ENCODE data around the gene CAVIN2. TPM values are rescaled to one million over a fixed set of nuclear protein-coding genes. Genes with fewer than 3 reads are reported as not detected.

Gene CAVIN2
- total RNA-seq, 1 experiment from 2014 or later: 0.28 TPM

GRCh38 chr2:191875859-191876258, 29.0 kb upstream of the CAVIN2 start (continued):
- TF ChIP-seq CBFB (CRISPR knock-in tag; IDR thresholded peaks at IDR 0.05; ENCODE audit: low read depth) (no peak), NR2C2 (CRISPR knock-in tag; IDR thresholded peaks at IDR 0.05) (no peak), HMGA2 (CRISPR knock-in tag; IDR thresholded peaks at IDR 0.05) (no peak)

DNA sequence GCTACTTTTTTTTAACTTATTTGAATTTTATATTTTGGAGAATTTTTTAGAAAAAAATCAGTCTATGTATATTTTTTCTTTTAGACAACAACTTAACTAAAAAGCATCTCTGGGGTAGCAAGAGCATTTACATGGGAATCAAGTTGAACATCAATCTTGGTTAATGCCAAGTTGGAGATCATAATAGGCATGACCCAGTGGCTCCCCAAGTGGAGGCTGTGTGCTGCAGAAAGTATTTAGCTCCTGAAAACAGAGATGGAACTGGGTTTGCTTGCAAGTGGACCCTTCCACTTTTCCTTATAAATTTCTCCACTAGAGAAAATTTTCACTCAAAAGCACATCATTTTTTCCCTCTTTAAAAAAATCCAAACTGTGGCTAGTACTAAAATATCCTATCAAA, 23.9 kb upstream of the CAVIN2 start:
- POLR2A ChIA-PET: no interaction called here
- CTCF ChIA-PET: interaction anchor here (0.6 to 4.7 kb wide), 32 partner anchors 10 to 868 kb away, joined by 3 to 142 read pairs (median 4); partner anchors contain the start of gene TMEFF2
- ATAC-seq: peak; percentile 18; the same call in 1 of the 2 replicates

More for the DNA sequence above, 23.9 kb upstream of the CAVIN2 start:
- peaks cover 3% of the 10 kb centered on the region; the same call in 1 of the 2 replicates for H3K27me3 Mint-ChIP-seq (ENCODE audit: low read depth)
- H3K4me3 Mint-ChIP-seq: no peak overlapping the region
- H3K36me3 Mint-ChIP-seq: no peaks in the 10 kb centered on the region
- TF ChIP-seq PRRX2 (CRISPR knock-in tag; IDR thresholded peaks at IDR 0.05): no peak
- TF ChIP-seq ELF4 (CRISPR knock-in tag; IDR thresholded peaks at IDR 0.05; ENCODE audit: low read depth): no peak
- TF ChIP-seq ZSCAN18 (CRISPR knock-in tag; IDR thresholded peaks at IDR 0.05): no peak
- TF ChIP-seq ZNF219 (CRISPR knock-in tag; IDR thresholded peaks at IDR 0.05; ENCODE audit: borderline replicate concordance): no peak
- no peak for TF ChIP-seq SP1 (CRISPR knock-in tag; conservative IDR thresholded peaks at IDR 0.05)
- no peak for TF ChIP-seq MLX (CRISPR knock-in tag; IDR thresholded peaks at IDR 0.05)
- TF ChIP-seq NFE2L1 (CRISPR knock-in tag; IDR thresholded peaks at IDR 0.05): no peak
- TF ChIP-seq ZNF416 (CRISPR knock-in tag; IDR thresholded peaks at IDR 0.05): no peak
- TF ChIP-seq, protein P1, sequence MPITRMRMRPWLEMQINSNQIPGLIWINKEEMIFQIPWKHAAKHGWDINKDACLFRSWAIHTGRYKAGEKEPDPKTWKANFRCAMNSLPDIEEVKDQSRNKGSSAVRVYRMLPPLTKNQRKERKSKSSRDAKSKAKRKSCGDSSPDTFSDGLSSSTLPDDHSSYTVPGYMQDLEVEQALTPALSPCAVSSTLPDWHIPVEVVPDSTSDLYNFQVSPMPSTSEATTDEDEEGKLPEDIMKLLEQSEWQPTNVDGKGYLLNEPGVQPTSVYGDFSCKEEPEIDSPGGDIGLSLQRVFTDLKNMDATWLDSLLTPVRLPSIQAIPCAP (CRISPR knock-in tag; IDR thresholded peaks at IDR 0.05): no peak
- no peak for TF ChIP-seq HMGXB4 (CRISPR knock-in tag; IDR thresholded peaks at IDR 0.05)
- no peak for TF ChIP-seq FOXJ3 (CRISPR knock-in tag; IDR thresholded peaks at IDR 0.05; ENCODE audit: borderline replicate concordance)
- TF ChIP-seq ZNF396 (CRISPR knock-in tag; IDR thresholded peaks at IDR 0.05; ENCODE audit: borderline replicate concordance): no peak
- no peak for TF ChIP-seq ZBTB21 (CRISPR knock-in tag; IDR thresholded peaks at IDR 0.05; ENCODE audit: borderline replicate concordance)
- no peak for TF ChIP-seq SMAD3 (CRISPR knock-in tag; IDR thresholded peaks at IDR 0.05; ENCODE audit: borderline replicate concordance)
- TF ChIP-seq NR2C2 (CRISPR knock-in tag; IDR thresholded peaks at IDR 0.05): no peak
- TF ChIP-seq, protein P2, sequence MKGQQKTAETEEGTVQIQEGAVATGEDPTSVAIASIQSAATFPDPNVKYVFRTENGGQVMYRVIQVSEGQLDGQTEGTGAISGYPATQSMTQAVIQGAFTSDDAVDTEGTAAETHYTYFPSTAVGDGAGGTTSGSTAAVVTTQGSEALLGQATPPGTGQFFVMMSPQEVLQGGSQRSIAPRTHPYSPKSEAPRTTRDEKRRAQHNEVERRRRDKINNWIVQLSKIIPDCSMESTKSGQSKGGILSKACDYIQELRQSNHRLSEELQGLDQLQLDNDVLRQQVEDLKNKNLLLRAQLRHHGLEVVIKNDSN (CRISPR knock-in tag; IDR thresholded peaks at IDR 0.05): no peak
- no peak for TF ChIP-seq ATF1 (CRISPR knock-in tag; IDR thresholded peaks at IDR 0.05)
- no peak for TF ChIP-seq GTF2I (CRISPR knock-in tag; conservative IDR thresholded peaks at IDR 0.05)
- TF ChIP-seq, protein P3, sequence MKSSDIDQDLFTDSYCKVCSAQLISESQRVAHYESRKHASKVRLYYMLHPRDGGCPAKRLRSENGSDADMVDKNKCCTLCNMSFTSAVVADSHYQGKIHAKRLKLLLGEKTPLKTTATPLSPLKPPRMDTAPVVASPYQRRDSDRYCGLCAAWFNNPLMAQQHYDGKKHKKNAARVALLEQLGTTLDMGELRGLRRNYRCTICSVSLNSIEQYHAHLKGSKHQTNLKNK (CRISPR knock-in tag; IDR thresholded peaks at IDR 0.05): no peak
- peak; percentile 14 for DNase-seq (ENCODE audit: low spot score)
- H3K27ac Mint-ChIP-seq: no peak overlapping the region
- H3K9me3 Mint-ChIP-seq: no peaks in the 10 kb centered on the region
- H3K4me1 Mint-ChIP-seq: peaks cover 31% of the 10 kb centered on the region
